Stimulated activated CD8-positive, alpha-beta memory T cell treated with anti-CD3 and anti-CD28 coated beads, Interleukin-12 subunit alpha, Interleukin-12 subunit beta, amount 100 ng/mL, for 1 hour (primary cell): ENCODE measurements around the gene SPRED2.

ENCODE experiments used
- DNase-seq: peaks from one replicate; pipeline ENCODE4 v3.0.0-alpha.2; 2020; ENCODE audit warnings: low read depth

The SPRED2 gene

GRCh38 chr2:65432227-65433190 lies at the start of gene SPRED2:
Gene SPRED2 (minus strand): TSS chr2:65432599. CDS start chr2:65431987, 612 bp downstream.
- DNase-seq: peak; percentile 33

DNA sequence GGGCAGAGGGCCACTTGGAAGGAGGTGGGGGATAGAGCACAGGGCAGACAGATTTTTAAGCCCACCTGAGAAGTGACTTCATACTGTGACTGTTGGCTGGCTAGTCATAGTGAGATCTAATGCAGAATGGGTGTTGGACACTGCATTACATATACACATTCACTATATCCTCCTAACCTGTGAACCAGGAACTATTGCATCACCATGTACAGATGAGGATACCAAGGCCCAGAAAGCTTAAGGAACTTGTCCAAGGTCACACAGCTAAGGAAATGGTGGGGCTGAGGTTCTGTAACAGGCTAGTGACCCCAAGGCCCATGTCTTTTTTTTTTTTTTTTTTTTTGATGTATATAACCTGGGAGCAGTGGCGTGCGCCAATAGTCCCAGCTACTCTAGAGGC lies 49.6 kb upstream of the SPRED2 start:
- no peak for DNase-seq

DNA sequence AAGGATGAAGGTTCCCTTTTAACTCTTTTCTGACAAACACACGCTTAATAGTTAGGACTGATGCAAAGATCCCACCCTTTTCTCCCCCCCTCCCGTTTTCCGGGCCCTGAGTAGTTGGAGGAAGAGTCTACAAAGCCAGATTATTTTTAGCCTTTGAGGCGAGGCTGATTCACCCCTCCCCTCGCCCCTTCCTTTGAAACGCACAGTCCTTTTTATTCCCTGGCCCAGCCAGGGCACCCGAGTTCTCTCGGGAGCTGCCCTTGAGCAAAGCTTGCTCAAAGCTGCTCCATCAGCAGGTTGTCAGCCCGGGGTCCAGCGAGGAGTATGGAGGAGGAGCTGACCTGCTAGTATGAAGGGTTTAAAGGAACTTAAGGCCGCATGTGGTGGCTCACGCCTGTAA lies 47.1 kb upstream of the SPRED2 start:
- no peak for DNase-seq

DNA sequence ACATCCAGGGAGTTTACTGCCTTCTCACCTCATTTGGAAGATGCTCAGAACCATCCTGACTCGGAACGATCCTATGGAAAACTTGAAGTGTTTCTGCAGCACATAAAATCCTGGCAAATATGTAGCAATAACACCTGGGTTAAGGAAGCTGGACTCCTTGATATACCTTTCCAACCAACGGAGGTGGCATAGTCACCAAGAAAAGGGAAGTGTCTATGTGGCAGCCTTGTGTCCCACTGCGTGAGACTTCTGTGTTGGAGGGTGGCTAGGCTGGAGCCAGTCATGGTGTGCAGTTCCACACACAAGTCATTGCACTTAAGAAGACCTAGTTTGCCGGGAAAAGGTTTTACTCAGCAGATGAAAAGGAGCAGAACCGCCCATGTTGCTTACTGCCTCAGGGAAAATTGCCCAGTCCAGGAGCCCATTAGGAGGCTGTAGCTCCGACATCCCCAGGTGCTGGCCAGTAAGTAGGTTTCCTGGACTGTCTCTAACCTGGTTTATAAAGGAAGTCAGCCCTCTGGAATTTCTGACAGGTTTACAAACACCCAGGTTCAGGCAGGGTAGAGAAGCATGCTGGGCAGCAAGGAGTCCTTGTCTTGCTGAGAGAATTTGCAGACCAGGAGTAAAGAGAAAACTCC lies 46.2 kb upstream of the SPRED2 start:
- no peak for DNase-seq

DNA sequence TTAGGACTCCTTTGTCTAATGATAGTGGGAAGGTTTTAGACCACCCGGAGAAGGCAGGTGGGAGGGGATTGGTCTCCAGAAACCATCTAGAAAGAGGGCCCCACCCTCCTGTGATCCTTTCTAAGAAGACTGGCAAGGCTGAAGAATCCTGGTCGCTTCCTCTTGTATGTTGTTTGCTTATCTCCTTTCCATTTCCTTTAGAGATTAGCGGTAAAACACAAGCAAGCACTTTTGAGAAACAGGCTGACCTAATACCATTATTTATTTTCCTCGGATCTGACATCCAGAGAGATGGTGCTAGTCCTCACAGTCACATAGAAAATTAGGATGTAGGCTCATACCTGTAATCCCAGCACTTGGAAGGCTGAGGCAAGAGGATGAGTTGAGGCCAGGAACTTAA lies 45.2 kb upstream of the SPRED2 start:
- no peak for DNase-seq

- no peak for DNase-seq
These were observed 44.4 kb upstream of the SPRED2 start for GRCh38 chr2:65476778-65477177.

DNA sequence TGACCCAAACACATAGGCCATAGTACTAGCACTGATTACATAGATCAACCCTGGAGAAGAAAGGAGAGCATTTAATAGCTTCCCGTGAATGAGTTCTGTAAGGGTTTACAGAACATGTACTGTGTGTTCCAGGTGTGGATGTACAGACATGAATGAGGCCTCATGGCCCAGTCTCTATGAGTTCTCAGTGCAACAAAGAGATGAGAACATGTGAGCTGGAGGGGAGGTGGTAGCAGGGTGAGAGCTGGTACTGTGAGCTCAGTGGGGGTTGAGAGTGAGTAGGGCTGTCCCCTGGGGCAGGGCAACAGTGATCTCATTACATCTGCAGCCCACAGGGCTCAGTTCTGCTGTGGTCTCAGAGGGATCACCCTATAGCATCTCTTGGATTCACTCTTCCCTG lies 42.6 kb upstream of the SPRED2 start:
- no peak for DNase-seq

- DNase-seq: no peak
These were observed 40.6 kb upstream of the SPRED2 start for GRCh38 chr2:65473045-65473444.

DNA sequence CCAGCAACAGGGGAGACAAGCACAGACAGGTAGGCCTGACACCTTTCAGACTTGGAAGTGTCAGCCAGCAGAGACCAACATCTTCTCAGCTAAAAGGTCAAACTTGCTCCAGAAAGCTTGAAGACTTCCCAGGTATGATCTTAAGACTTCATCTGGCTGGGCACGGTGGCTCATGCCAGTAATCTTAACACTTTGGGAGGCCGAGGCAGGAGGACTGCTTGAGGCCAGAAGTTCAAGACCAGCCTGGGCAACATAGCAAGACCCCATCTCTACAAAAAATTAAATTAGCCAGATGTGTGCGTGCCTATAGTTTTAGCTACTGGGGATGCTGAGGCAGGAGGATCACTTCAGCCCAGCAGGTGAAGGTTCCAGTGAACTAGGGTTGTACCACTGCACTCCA lies 39.0 kb upstream of the SPRED2 start:
- DNase-seq: no peak

GRCh38 chr2:65466551-65466950 lies 34.2 kb upstream of the SPRED2 start:
- no peak for DNase-seq

GRCh38 chr2:65465857-65466256 lies 33.5 kb upstream of the SPRED2 start:
- no peak for DNase-seq

DNA sequence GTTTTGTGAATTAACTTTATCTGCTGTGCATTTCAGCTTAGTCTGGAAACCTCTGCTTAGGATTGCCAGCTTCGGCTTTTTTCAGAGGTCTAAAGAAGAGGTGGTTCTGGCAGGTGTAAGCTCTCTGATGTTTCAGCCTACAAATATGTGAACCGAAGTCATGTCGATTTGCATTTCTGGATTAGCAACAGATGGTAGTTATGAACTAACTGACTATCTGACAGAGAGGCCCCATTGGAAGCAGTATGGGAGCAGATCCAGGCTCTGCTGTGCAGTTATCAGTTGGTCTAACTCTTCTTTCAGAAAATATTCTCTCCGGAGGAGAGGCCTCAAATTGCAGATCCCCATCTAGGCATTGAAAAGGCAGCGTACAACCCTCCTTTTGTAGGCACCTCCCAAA lies 32.7 kb upstream of the SPRED2 start:
- no peak for DNase-seq

DNA sequence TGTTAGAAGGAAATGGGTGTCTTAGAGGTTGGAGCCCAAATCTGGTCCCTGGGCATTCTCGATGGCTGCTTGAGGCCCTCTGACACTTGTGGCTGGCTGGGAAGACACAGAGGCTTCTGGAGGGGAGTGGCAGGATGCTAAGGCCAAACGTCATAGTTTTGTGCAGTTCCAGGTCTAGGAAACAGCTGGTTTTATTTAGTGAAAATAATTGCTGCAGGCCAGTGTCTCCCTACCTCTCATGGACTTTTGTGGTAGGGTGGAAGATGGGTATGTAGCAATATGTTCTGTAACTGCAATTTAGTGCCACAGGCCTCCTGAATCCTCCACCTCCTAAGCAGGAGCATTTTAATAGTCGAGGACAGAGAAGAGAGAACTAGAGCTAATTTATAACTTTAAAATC lies 32.2 kb upstream of the SPRED2 start:
- no peak for DNase-seq

DNA sequence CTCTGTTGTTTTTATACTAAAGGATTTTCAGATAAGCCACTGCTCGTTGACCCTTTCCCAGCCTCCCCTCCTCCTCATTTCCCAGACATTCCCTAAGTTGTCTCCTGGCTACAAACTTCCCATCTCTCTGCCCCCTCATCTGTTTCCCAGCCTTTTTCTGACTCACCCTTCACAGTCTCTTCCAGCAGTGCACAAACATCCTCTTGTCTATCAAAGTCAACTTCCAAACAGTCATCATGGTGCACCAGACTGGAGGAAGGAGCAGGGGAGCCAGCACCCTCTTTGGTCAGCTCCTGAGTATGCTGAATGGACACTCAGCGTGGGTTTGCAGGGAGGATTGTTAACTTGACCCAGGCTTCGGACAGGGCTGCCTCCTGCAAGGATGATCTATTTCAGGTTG lies 26.6 kb upstream of the SPRED2 start:
- no peak for DNase-seq

- no peak for DNase-seq
These were observed 24.5 kb upstream of the SPRED2 start for GRCh38 chr2:65456886-65457285.

- no peak for DNase-seq
These were observed 23.7 kb upstream of the SPRED2 start for GRCh38 chr2:65456064-65456463.

DNA sequence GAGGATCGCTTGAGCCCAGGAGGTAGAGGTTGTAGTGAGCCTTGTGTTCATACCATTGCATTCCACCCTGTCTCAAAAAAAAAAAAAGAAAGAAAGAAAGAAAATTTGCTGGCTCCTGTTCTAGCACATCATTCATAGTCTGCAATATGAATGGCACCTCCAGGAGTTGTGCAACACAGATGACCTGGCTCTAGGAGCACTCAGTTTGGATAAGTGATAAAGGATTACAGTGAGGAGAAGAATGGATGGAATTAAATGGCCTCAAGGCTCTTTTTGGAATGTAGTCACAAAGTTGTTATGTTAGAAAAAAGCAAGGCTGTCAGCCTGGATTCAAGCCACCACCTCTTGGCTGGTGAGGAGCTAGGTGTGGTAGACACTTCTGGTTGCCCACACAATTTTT lies 21.5 kb upstream of the SPRED2 start:
- DNase-seq: no peak

- no peak for DNase-seq
These were observed 19.9 kb upstream of the SPRED2 start for GRCh38 chr2:65452150-65452895.

DNA sequence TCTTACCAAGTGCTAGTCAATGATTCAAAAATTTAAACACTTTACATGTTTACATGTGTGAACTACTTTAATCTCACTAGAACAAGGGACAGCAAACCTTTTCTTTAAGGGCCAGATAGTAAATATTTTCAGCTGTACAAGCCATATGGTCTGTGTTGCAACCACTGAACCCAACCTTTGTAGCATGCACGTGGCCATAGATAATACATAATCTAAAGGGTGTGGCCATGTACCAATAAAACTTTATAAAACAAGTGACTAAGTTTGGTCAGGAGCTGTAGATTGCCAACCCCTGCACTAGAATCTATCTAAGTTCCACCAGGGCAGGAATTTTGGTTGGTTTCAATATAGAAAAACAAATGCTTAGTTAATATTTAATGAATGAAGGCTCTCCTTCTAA lies 18.4 kb upstream of the SPRED2 start:
- no peak for DNase-seq

DNA sequence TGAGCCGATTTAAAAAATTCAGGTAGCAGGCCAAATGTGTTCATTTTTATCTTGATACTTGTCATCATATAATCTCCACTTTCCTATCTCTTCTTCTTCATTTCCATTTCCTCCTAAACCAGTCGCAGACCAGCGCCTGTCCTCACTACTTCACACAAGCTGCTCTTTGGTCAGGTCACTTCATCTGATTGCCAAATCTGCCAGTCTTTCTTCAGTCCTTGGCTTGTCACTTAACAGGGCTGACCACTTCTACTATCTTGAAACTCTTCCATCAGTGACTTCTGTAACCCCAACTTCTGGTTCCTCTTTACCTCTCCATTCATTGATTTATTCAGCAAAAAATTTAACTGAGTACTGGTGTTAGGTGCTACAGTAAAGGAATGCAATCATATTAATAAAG lies 18.0 kb upstream of the SPRED2 start:
- no peak for DNase-seq

- DNase-seq: no peak
These were observed 11.2 kb upstream of the SPRED2 start for GRCh38 chr2:65443509-65444186.

GRCh38 chr2:65442420-65443020 lies 10.1 kb upstream of the SPRED2 start:
- no peak for DNase-seq
